Epithelial cell of proximal tubule (primary cell): ENCODE data around the gene ZDHHC14. TPM values are rescaled to one million over a fixed set of nuclear protein-coding genes. Genes with fewer than 3 reads are reported as not detected.

Experiments used
- DNase-seq: peaks from one replicate; pipeline ENCODE4 v3.0.0-alpha.2; 2011; ENCODE audit warnings: low read depth
- H3K4me3 ChIP-seq: 2 replicates; pipeline ENCODE4 v1.5.1; 2011; ENCODE audit warnings: low read depth, mild to moderate bottlenecking, low read length
- total RNA-seq: library from RNA; depleted of rRNA; stranded (reverse); fragments of >200 nt; gene quantifications from 2 replicates; pipeline ENCODE4 v1.2.3, GENCODE V29; 2015
- TF ChIP-seq, protein P1 (sequence below): conservative IDR thresholded peaks from 2 replicates; pipeline ENCODE4 v1.5.1; 2012; ENCODE audit warnings: low read depth, mild to moderate bottlenecking, low read length

The ZDHHC14 gene
- total RNA-seq, 1 donor from 2014 or later, result 21.4 TPM

DNA sequence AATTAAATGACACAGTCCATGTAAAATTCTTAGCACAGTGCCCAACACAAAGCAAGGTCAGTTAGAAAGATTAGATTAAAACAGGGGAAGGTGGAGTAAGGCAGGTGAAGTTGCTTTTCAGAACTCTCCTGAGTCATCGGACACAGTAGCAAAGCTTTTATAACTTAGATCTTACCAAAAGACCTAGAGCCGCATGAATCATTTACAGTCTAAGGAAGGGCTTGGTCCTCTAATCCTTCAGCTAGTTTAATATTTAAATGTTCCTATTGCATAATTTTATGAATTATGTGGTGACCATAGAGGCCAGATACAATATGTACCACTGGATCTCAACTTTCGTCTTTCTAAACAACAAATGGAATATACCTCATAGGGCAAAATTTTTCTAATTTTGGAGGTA is 240.0 kb downstream of the ZDHHC14 start:
- H3K4me3 ChIP-seq, result no peak overlapping the region
- TF ChIP-seq, protein P1, sequence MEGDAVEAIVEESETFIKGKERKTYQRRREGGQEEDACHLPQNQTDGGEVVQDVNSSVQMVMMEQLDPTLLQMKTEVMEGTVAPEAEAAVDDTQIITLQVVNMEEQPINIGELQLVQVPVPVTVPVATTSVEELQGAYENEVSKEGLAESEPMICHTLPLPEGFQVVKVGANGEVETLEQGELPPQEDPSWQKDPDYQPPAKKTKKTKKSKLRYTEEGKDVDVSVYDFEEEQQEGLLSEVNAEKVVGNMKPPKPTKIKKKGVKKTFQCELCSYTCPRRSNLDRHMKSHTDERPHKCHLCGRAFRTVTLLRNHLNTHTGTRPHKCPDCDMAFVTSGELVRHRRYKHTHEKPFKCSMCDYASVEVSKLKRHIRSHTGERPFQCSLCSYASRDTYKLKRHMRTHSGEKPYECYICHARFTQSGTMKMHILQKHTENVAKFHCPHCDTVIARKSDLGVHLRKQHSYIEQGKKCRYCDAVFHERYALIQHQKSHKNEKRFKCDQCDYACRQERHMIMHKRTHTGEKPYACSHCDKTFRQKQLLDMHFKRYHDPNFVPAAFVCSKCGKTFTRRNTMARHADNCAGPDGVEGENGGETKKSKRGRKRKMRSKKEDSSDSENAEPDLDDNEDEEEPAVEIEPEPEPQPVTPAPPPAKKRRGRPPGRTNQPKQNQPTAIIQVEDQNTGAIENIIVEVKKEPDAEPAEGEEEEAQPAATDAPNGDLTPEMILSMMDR, result no peak
- DNase-seq, result no peak

GRCh38 chr6:157621406-157621805 is 240.4 kb downstream of the ZDHHC14 start:
- no peak for DNase-seq
- TF ChIP-seq, protein P1, result no peak
- H3K4me3 ChIP-seq, result no peak overlapping the region

- DNase-seq, result no peak
- TF ChIP-seq, protein P1, result no peak
- no peak overlapping the region for H3K4me3 ChIP-seq
Measured at GRCh38 chr6:157622427-157622826, 241.4 kb downstream of the ZDHHC14 start.

DNA sequence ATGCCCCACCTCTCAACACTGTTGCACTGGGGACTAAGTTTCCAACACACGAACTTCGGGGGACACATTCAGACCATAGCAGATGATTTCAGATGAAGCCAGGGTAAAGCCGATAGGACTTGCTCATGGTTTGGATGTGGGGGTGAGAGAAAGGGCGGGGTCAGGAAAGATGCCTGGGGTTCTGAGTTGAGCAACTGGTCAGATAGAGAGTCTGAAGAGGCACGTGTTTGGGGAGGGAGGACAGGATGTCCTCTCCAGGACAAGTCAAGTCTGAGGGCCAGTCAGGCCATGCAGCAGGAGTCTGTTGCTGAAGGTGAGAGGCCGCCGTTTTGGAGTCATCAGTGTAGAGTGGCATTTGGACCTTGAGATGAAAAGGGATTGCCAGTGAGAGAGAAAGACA is 244.1 kb downstream of the ZDHHC14 start:
- no peak for DNase-seq
- no peak overlapping the region for H3K4me3 ChIP-seq
- TF ChIP-seq, protein P1, result no peak

GRCh38 chr6:157625764-157626163 is 244.8 kb downstream of the ZDHHC14 start:
- DNase-seq, result no peak
- no peak overlapping the region for H3K4me3 ChIP-seq
- TF ChIP-seq, protein P1, result no peak

DNA sequence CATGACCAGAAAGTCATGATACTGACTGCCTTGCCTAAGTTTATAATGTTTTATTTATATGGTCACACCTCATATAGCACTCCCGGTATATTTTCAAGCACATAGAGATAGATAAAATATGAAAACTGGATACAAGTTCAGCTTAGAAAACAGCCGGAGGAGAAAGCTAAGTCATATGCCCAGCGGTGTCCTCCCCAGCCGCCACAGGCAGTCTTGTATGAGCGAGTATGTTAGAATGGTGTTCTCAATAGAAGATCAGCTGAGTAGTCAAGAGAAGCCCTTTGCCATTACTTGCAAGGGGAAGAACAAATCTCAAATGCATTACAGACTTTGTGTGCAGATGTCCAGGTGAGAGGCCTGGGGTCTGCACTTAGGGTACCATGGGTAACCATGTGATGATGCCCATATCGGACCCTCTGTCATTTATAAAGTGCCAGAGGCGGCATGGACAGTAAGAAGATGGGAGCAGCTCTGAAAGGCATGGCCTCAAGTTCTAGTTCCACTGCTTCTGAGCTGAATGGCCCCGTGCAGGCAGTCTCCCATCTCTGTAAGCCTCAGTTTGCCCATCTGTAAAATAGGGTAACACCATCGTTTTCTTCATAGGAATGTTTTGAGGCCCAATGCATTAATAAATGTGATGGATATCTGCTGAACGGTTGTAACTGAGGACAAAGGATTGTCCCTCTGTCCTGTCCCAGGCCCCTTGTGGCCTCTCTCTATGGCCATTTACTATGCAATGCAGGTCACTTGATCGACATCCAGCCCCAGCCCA is 246.4 kb downstream of the ZDHHC14 start:
- no peak overlapping the region for H3K4me3 ChIP-seq
- TF ChIP-seq, protein P1, result no peak
- DNase-seq, result no peak

- TF ChIP-seq, protein P1, result no peak
- no peak overlapping the region for H3K4me3 ChIP-seq
- no peak for DNase-seq
Measured at GRCh38 chr6:157628463-157628862, 247.5 kb downstream of the ZDHHC14 start.
